ENCODE data around the gene COQ10B. TPM values are rescaled to one million over a fixed set of nuclear protein-coding genes. Genes with fewer than 3 reads are reported as not detected.

COQ10B gene
- total and polyA plus RNA-seq, 2 of the 4 experiments (the other 2 are of a cell fraction) = 9.5 to 28.7 TPM

GRCh38 chr2:197427986-197428385, 25.4 kb upstream of the COQ10B start:
- Histone ChIP-seq H4K5ac (ENCODE audit: low read depth, low read length) (no peak overlapping the region), H3K9me1 (ENCODE audit: insufficient read depth, low read length) (peaks cover 6% of the 10 kb centered on the region; the same call in 1 of the 2 replicates), H3K9me3 (ENCODE audit: control insufficient read depth, insufficient read depth, low read length) (no peaks in the 10 kb centered on the region), H3K56ac (ENCODE audit: extremely low read depth, insufficient read depth, low read length) (no peak overlapping the region), H3K27me3 (ENCODE audit: control insufficient read depth, insufficient read depth, low read length) (no peaks in the 10 kb centered on the region), H2AK9ac (replicated peaks; ENCODE audit: low read depth, low read length, poor library complexity) (no peak overlapping the region), H2AK5ac (ENCODE audit: low read depth, low read length) (no peak overlapping the region), H2BK15ac (ENCODE audit: low read depth, low read length) (no peak overlapping the region), H4K8ac (ENCODE audit: low read depth in 2 of 2, low read length in 2 of 2) (no peak overlapping the region), H4K20me1 (ENCODE audit: insufficient read depth, low read length) (peaks cover 99% of the 10 kb centered on the region), H3K18ac (ENCODE audit: low read depth, low read length) (no peak overlapping the region), H3K14ac (replicated peaks; ENCODE audit: low read depth, low read length) (no peak overlapping the region), H2BK120ac (ENCODE audit: low read depth, low read length) (no peak overlapping the region), H3K4me1 (ENCODE audit: control insufficient read depth, insufficient read depth, low read length) (peaks cover 5% of the 10 kb centered on the region; the same call in 1 of the 2 replicates), H2BK5ac (ENCODE audit: low read depth, low read length, poor library complexity, severe bottlenecking) (no peak overlapping the region), H2AFZ (replicated peaks; ENCODE audit: low read length, poor library complexity) (no peak overlapping the region), H2BK20ac (ENCODE audit: low read depth, low read length) (no peak overlapping the region), H3K4ac (ENCODE audit: low read depth, low read length) (no peak overlapping the region), H3K27ac (ENCODE audit: insufficient read depth, low read length) (no peak overlapping the region), H3K36me3 (ENCODE audit: control insufficient read depth, insufficient read depth, low read length) (peaks cover 17% of the 10 kb centered on the region), H3K4me3 (ENCODE audit: insufficient read depth, low read depth, low read length) (no peak overlapping the region), H3K9ac (ENCODE audit: low read depth, low read length) (no peak overlapping the region), H3K79me1 (ENCODE audit: low read depth in 1 of 2, low read length in 2 of 2) (0 out of 4 replicates have a peak, but pooled peaks cover 0 to 3% of the 10 kb centered on the region in 2 experiments), H3K23ac (ENCODE audit: low read depth, low read length) (no peak overlapping the region), H3K4me2 (ENCODE audit: low read depth, low read length) (no peak overlapping the region), H4K91ac (ENCODE audit: insufficient read depth, low read depth, low read length) (no peak overlapping the region)
- intact Hi-C loops (cut with micrococcal nuclease) = no loop called here
- ChIA-PET CTCF (no interaction called here), POLR2A (ENCODE audit: unreplicated experiment) (no interaction called here)
- TF ChIP-seq CHD1 (IDR thresholded peaks at IDR 0.05; ENCODE audit: low read depth, low read length) (no peak), MAZ (IDR thresholded peaks at IDR 0.05; ENCODE audit: borderline replicate concordance, low read depth, low read length) (no peak), MAFK (IDR thresholded peaks at IDR 0.05; ENCODE audit: low read depth, low read length) (no peak), BHLHE40 (IDR thresholded peaks at IDR 0.05; ENCODE audit: low read depth, low read length) (no peak), RAD21 (IDR thresholded peaks at IDR 0.05; ENCODE audit: low read length) (no peak), POLR2A (IDR thresholded peaks at IDR 0.05; ENCODE audit: low read depth, low read length) (no peak), RFX5 (IDR thresholded peaks at IDR 0.05; ENCODE audit: low read depth, low read length) (no peak), MXI1 (IDR thresholded peaks at IDR 0.05; ENCODE audit: borderline replicate concordance, low read depth, low read length) (no peak), SMC3 (IDR thresholded peaks at IDR 0.05; ENCODE audit: low read depth, low read length) (no peak), USF2 (IDR thresholded peaks at IDR 0.05; ENCODE audit: low read depth, low read length) (no peak)
- in situ Hi-C loops (cut with MboI; ENCODE audit: low sequenced_read_pairs) = no loop called here
- dilution Hi-C loops (cut with HindIII; ENCODE audit: low sequenced_read_pairs, unreplicated experiment) = no loop called here
- DNase-seq (no peak), ATAC-seq (ENCODE audit: low read depth) (no peak)
- no TSS peak for BruUV-seq (replicated peaks)
- WGBS, 2 experiments (ENCODE audit: extremely low coverage in 2 of 2, insufficient read length in 1 of 2) = no CpG with 5 or more reads among the region's 3 CpGs

Data from IMR-90 (cell line).